ENCODE measurements around the gene DLL3.

DNA sequence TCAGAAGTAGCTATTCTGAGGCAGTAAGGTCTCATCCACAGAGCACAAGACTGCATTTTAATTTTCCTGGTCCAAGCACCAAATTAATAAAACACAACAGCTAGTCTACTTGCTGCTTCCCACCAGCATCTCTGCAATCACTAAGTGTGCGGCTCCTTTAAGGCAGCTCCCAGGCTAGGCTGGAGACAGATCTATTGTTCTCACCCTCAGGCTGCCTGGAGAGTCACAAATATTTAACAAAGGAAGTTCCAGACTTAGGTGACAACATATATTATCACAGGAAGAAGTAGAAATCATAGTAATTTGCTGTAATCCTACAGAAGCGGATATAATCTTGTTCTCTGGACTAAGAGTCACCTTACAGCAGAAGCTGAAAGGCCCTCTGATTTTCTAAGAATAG is 43.5 kb downstream of the DLL3 start:
- TF ChIP-seq, protein P1, sequence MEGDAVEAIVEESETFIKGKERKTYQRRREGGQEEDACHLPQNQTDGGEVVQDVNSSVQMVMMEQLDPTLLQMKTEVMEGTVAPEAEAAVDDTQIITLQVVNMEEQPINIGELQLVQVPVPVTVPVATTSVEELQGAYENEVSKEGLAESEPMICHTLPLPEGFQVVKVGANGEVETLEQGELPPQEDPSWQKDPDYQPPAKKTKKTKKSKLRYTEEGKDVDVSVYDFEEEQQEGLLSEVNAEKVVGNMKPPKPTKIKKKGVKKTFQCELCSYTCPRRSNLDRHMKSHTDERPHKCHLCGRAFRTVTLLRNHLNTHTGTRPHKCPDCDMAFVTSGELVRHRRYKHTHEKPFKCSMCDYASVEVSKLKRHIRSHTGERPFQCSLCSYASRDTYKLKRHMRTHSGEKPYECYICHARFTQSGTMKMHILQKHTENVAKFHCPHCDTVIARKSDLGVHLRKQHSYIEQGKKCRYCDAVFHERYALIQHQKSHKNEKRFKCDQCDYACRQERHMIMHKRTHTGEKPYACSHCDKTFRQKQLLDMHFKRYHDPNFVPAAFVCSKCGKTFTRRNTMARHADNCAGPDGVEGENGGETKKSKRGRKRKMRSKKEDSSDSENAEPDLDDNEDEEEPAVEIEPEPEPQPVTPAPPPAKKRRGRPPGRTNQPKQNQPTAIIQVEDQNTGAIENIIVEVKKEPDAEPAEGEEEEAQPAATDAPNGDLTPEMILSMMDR (IDR thresholded peaks at IDR 0.05) = no peak
- no peak for TF ChIP-seq POLR2A (IDR thresholded peaks at IDR 0.05)

Measured in lower leg skin (tissue), 3 donors.